GM12878 (cell line): ENCODE measurements around the gene DFFB. TPM values are rescaled to one million over a fixed set of nuclear protein-coding genes. Genes with fewer than 3 reads are reported as not detected.

Experiments
- ATAC-seq: fragments of 200-7000 bp; cut with Tn5 transposase; 3 replicates; pipeline ENCODE4 v1.9.1; 2020; ENCODE audit warnings: mild to moderate bottlenecking, moderate library complexity
- BruUV-seq: library from RNA; stranded (reverse); fragments of 400-500 nt; replicated peaks from 2 replicates; lab custom pipeline; 2021; lab: Mats Ljungman, UMichigan
- CTCF ChIA-PET: fragments of 300-600 bp; sonication (Branson Sonifier 250); formaldehyde crosslinking; extraction: SDS; loops from one replicate; lab custom pipeline; 2021; ENCODE audit warnings: inconsistent platforms; lab: Yijun Ruan, JAX
- POLR2A ChIA-PET: fragments of 350-600 bp; formaldehyde crosslinking; extraction: SDS; loops from one replicate; lab custom pipeline; 2021; ENCODE audit warnings: inconsistent platforms; lab: Charles Lee
- RAD21 ChIA-PET: fragments of 300-600 bp; sonication (Branson Sonifier 250); formaldehyde crosslinking; loops from one replicate; lab custom pipeline; 2023; ENCODE audit warnings: antibody characterized with exemption; ENCODE audit not compliant: unreplicated experiment; lab: Charles Lee
- SMC1A ChIA-PET: fragments of 300-600 bp; sonication (Branson Sonifier 250); formaldehyde crosslinking; loops from one replicate; lab custom pipeline; 2023; ENCODE audit not compliant: unreplicated experiment, uncharacterized antibody; lab: Charles Lee
- DNase-seq: peaks from one replicate; pipeline ENCODE4 v3.0.0-alpha.2; 2011; ENCODE audit warnings: low read depth, low spot score
- FAIRE-seq: peaks from 3 replicates; lab custom pipeline; 2011; peaks lifted over from hg19 to GRCh38; lab: Jason Lieb, UNC
- H2AFZ ChIP-seq: 2 replicates; pipeline ENCODE4 v1.6.0; 2011; ENCODE audit warnings: low read depth, low read length, control low read depth; ENCODE audit not compliant: control insufficient read depth
- H3K27ac ChIP-seq: 2 replicates; pipeline ENCODE4 v1.5.1; 2011; ENCODE audit warnings: control low read depth; ENCODE audit not compliant: control insufficient read depth, insufficient read depth
- H3K27me3 ChIP-seq, 2 experiments: replicated peaks in 1 of 2; 2 replicates each; pipeline versions ENCODE4 v1.6.0 to v1.6.1; 2011; ENCODE audit warnings: low read length in 1 of 2; ENCODE audit not compliant: control insufficient read depth in 2 of 2, insufficient read depth in 2 of 2
- H3K36me3 ChIP-seq, 2 experiments: 2 replicates each; pipeline ENCODE4 v1.5.1; 2011; ENCODE audit warnings: low read length in 1 of 2; ENCODE audit not compliant: control insufficient read depth in 2 of 2, insufficient read depth in 2 of 2
- H3K4me1 ChIP-seq: 2 replicates; pipeline ENCODE4 v1.6.1; 2011; ENCODE audit warnings: mild to moderate bottlenecking, low read length, moderate library complexity, mixed read lengths; ENCODE audit not compliant: control insufficient read depth, insufficient read depth
- H3K4me2 ChIP-seq: 2 replicates; pipeline ENCODE4 v1.6.0; 2011; ENCODE audit warnings: control low read depth; ENCODE audit not compliant: control insufficient read depth, insufficient read depth
- H3K4me3 ChIP-seq: fragments of 200-600 bp; sonication (generic); 2 replicates; pipeline ENCODE4 v1.5.1; 2016
- H3K79me2 ChIP-seq: 2 replicates; pipeline ENCODE4 v1.6.0; 2011; ENCODE audit warnings: low read length; ENCODE audit not compliant: control insufficient read depth, insufficient read depth
- H3K9ac ChIP-seq: 2 replicates; pipeline ENCODE4 v1.8.0; 2011; ENCODE audit warnings: low read length, control low read depth, mixed read lengths; ENCODE audit not compliant: control insufficient read depth, insufficient read depth
- H3K9me3 ChIP-seq: replicated peaks from 3 replicates; pipeline ENCODE4 v1.5.1; 2011; ENCODE audit warnings: mild to moderate bottlenecking, low read length; ENCODE audit not compliant: control insufficient read depth, insufficient read depth
- H4K20me1 ChIP-seq: 2 replicates; pipeline ENCODE4 v1.6.0; 2011; ENCODE audit not compliant: control insufficient read depth, insufficient read depth
- BCL3 ChIP-seq: IDR thresholded peaks from 2 replicates; pipeline ENCODE4 v1.6.1; 2011; ENCODE audit warnings: borderline replicate concordance, low read depth, mild to moderate bottlenecking, moderate library complexity, low read length; ENCODE audit not compliant: insufficient read depth, poor library complexity, severe bottlenecking
- CUX1 ChIP-seq: IDR thresholded peaks from 2 replicates; pipeline ENCODE4 v1.6.1; 2012; ENCODE audit warnings: improper control_type of control experiment, low read depth, low read length; ENCODE audit not compliant: insufficient replicate concordance
- MTA2 ChIP-seq: fragments of 450-650 bp; IDR thresholded peaks from 2 replicates; pipeline ENCODE4 v1.6.1; 2016; ENCODE audit warnings: low read depth, mild to moderate bottlenecking, moderate library complexity
- NFYA ChIP-seq: IDR thresholded peaks from 2 replicates; pipeline ENCODE4 v1.6.1; 2011; ENCODE audit warnings: low read depth, mild to moderate bottlenecking, low read length, improper control_type of control experiment, borderline replicate concordance
- ZBED1 ChIP-seq: IDR thresholded peaks from 2 replicates; pipeline ENCODE4 v1.6.1; 2016; ENCODE audit warnings: borderline replicate concordance
- WGBS: methylation state at CpG from one replicate; pipeline ENCODE4 v1.1.6; 2016; ENCODE audit warnings: low lambda C conversion rate; ENCODE audit not compliant: insufficient replicate concordance, insufficient coverage; ENCODE audit errors: missing lambda C conversion rate; 5-methylcytosine and 5-hydroxymethylcytosine counted together
- in situ Hi-C: fragments of 300-500 bp; cut with MboI; formaldehyde crosslinking; loops from 9 replicates; pipeline ENCODE4 v1.14.3; 2018; ENCODE audit warnings: mixed read lengths
- intact Hi-C: fragments of 100-400 bp; cut with micrococcal nuclease; formaldehyde crosslinking; loops from one replicate; pipeline ENCODE4 v1.14.2; 2022; ENCODE audit not compliant: unreplicated experiment
- polyA plus RNA-seq, 11 experiments: library from polyadenylated mRNA; depleted of rRNA in 4 of 11; unstranded in 6 of 11; stranded (reverse) in 5 of 11; fragments of >200 nt; fragmentation: Nextera tagmentation in 4 of 11; fragmentation: Illumina TruSeq in 1 of 11; extraction: Ambion mirVana in 4 of 11; extraction: Trizol in 1 of 11; gene quantifications; 1 replicate in 1 of 11; 2 replicates in 10 of 11; pipeline versions ENCODE4 v1.2.1 to v1.2.3, GENCODE V29; 2011 to 2016; ENCODE audit warnings: inconsistent platforms in 2 of 11, missing spikeins in 2 of 11, low read depth in 1 of 11
- total RNA-seq, 4 experiments: library from RNA; depleted of rRNA in 3 of 4; stranded (reverse); fragments of >200 nt in 3 of 4; fragmentation: Illumina TruSeq in 1 of 4; extraction: Trizol in 1 of 4; gene quantifications; 2 replicates each; pipeline versions ENCODE4 v1.2.1 to v1.2.3, GENCODE V29; 2013 to 2021

Gene DFFB
- total and polyA plus RNA-seq, 10 of the 15 experiments (the other 5 are each of a cell fraction or from before 2014, with no cell fraction given): 2.7 to 10.7 (median 6.5) TPM

GRCh38 chr1:3892748-3893147, 35.5 kb downstream of the DFFB start:
- no peaks in the 10 kb centered on the region for H4K20me1 ChIP-seq
- WGBS: 89% methylated on average over 14 of the region's 14 CpGs
- TF ChIP-seq BCL3: no peak
- no peak for TF ChIP-seq MTA2
- TF ChIP-seq ZBED1: no peak
- TF ChIP-seq CUX1: no peak
- no peak for TF ChIP-seq NFYA
- intact Hi-C loops (no loop called here), in situ Hi-C loops (no loop called here)
- H3K4me3 ChIP-seq: no peak overlapping the region
- BruUV-seq: no TSS peak
- ChIA-PET POLR2A (no interaction called here), SMC1A (interaction anchor here (0.9 kb wide), 1 partner anchor 35 kb away, joined by 3 read pairs; no protein-coding TSS in a partner anchor), RAD21 (interaction anchor here (0.8 kb wide), 1 partner anchor 35 kb away, joined by 3 read pairs; the partner anchor contains the start of gene DFFB), CTCF (no interaction called here)
- H3K9ac ChIP-seq: no peak overlapping the region
- H3K9me3 ChIP-seq: no peaks in the 10 kb centered on the region
- ATAC-seq (no peak), DNase-seq (no peak), FAIRE-seq (no peak)
- H3K4me1 ChIP-seq: peaks cover 16% of the 10 kb centered on the region
- no peaks in the 10 kb centered on the region for H3K27me3 ChIP-seq
- peaks cover 9% of the 10 kb centered on the region for H3K79me2 ChIP-seq
- H3K4me2 ChIP-seq: peak overlapping the region; percentile 44; the same call in 1 of the 2 replicates
- H3K36me3 ChIP-seq: peaks cover 11 to 14% of the 10 kb centered on the region in 2 experiments
- no peak overlapping the region for H2AFZ ChIP-seq
- H3K27ac ChIP-seq: no peak overlapping the region
